Cardiac septum (tissue), 1 donor: ENCODE results near the gene SMPDL3B. TPM values are rescaled to one million over a fixed set of nuclear protein-coding genes. Genes with fewer than 3 reads are reported as not detected.
"Not testable (repeated sequence)": the region's sequence is repeated elsewhere in the genome, so short reads cannot be mapped to it uniquely, and the experiment has no call there.

ENCODE experiments used
- DNase-seq: peaks from one replicate; pipeline ENCODE4 v3.0.0-alpha.2; 2020; ENCODE audit warnings: low spot score
- intact Hi-C: fragments of 100-400 bp; cut with DNase I; formaldehyde crosslinking; loops from one replicate; pipeline ENCODE4 v1.14.0; 2022
- total RNA-seq: library from RNA; stranded (reverse); fragmentation: NEBNext Ultra II Directional; extraction: Animal tissue kit (Norgen Biotek cat#: 25700); gene quantifications from one replicate; pipeline ENCODE4 v1.2.1, GENCODE V29; 2021
- donor health status: DM: no; HTN: no; CAD: no.

Gene SMPDL3B
- total RNA-seq, 1 donor from 2014 or later: not detected

DNA sequence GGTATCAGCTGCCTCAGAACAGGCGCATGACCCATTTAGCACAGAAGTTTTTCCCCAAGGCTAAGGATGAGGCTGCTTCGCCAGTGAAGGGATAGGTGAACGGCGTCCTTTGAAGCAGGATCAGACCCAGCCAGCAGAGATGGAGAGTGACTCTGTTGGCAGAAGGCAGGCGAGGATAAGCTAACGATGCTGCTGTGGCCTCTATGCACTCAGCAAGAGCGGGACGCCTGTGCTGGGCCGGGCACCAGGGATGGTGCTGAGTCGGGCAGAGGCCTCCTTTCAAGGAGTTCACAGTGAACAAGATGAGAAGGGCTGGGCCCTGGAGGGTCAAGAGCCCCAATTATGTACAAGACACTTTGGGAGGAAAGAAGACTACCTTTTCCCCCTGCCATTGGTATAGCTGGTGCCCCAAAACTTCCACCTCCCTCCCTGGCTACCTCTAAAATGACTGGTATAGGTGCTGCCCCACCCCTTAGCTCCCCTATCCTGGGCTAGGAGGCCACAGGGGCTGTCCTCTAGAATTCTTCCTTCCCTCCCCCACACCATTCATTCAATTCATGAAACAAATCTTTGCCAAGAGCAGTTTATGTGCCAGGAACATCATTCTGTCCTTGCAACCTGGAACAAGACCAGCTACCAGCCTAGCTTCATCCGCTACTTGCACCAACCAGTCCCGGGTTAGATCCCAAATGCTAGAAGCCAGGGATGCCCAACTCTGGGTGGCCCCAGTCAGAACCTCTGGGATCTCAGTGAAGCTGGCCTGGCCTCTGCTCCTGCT lies 32.5 kb downstream of the SMPDL3B start:
- DNase-seq: no peak
- intact Hi-C loops: no loop called here

DNA sequence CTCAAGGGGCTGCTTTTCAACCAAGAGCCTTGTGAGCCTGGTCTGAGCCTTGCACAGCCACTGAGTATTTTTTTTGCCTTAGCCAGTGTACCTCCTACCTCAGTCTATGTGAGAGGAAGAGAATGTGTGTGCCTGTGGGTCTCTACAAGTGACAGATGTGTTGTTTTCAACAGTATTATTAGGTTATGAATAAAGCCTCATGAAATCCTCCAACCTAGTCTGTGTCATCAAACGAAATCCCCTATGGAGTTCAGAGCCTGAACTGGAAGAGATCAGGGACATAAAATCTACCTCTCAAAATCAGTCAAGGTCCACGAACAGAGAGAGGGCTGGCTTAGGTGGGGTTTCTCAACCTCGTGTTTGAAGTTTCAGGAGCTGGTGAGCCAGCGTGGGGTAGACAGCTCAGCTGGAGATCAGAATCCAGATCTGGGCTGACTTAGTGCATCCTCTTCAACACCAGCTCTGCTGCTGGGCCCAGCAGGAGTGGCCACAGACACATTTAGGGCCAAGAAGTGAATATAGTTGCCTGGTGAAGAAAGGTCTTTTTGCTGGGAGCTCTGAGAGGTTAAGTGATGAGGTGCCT lies 33.2 kb downstream of the SMPDL3B start:
- DNase-seq: no peak
- intact Hi-C loops: no loop called here

DNA sequence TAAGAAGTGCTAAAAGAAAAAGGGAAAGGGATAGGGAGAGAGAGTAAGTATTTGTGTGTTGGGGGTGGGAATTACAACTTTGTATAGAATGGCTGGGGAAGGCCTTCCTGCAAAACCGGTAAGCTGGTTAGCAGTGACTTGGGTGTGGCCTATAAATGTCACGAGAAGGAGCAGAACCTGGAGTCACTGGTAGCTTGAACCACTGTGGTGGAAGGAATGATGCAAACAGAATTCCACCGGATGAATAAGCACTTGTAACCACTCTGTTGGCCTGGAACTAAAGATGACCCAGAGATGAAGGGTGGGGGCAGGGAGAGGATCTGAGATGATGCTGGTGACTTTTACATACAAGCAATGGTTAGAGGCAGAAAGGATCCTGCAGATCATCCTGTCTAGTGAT lies 33.9 kb downstream of the SMPDL3B start:
- DNase-seq: no peak
- intact Hi-C loops: no loop called here

DNA sequence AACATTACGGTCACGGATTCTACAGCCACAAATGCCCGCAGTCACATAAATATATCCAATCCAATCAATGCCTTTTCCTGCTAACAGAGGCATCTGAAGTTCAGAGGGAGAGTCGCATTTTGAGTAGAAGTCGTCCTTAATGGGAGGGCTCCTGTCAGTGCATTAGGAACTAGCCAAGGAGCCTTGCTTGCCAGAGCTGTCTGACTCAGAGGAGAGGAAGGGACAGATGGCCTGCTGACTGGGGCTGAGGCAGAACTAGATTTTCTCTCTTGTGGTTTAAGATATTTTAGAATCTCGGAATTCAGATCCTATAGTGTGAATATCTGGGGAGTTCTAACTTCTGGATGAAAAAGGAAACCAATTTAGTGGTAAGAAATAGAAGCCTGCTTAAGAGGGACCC lies 35.6 kb downstream of the SMPDL3B start:
- intact Hi-C loops: no loop called here
- DNase-seq: no peak

DNA sequence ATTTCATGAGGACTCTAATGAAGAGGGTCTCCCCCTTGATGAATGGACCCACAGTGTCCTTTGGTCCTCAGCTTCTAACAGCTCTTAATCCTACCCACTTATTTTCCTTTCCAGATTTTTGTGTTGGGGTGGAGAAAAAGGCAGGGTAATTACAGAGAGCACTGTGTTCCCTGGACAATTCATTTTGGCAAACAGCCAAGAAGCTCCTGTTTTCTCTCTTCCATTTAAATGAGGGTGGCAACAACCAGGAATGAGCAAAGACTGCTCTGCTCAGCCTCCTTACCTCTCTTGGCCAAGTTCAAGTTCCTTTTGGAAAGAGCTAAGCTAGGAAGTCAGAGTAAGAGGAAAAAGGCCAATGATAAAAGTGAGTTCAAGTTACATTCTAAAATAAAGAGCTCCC lies 36.9 kb downstream of the SMPDL3B start:
- intact Hi-C loops: no loop called here
- DNase-seq: no peak

DNA sequence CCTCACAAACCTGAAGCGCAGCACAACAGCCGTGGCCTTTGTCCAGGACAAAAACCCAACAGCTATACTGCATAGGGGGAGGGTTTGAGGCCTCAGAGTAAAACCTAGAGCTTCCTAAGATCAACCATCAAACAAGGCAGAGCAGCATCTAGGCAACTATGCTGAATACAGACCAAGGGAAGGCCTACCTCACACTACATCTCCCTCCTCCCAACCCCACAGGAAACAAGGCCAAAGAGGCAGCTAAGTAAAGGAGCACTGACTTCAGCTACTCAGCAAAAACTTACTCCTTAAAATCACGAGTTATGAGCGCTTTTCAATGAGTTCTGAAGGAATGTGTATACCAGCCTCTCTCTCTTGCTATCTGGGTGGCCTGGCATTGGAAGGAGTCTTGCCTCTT lies 37.3 kb downstream of the SMPDL3B start:
- intact Hi-C loops: no loop called here
- DNase-seq: no peak

DNA sequence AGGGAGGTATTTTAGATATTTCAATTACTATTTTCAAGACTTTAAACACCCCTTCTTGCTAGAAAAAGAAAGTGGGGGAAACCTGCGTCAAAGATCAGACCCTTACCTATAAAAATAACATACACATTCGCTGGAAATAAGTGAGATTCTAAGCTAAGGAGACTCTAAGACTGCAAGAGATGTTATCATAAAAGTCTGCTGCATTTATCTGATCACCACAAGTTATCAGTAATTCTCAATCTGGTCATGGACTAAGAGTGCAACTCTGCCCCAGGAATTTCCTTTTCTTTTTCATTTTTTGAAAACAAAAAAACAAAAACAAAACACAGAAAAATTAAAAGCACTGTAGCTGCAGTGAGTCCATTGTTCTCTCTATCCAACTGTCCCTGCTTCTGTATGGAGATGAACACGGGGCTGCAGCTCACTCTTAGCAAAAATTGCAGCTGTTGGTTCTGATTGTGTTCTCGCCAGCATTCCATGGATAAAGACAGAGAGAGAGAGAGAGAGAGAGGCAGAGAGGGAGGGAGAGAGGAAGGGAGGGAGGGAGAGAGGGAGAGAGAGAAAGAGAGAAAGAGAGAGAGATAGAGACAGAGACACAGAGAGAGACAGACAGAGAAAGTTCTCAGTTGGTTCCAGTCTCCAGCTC lies 39.1 kb downstream of the SMPDL3B start:
- intact Hi-C loops: no loop called here
- DNase-seq: no peak

DNA sequence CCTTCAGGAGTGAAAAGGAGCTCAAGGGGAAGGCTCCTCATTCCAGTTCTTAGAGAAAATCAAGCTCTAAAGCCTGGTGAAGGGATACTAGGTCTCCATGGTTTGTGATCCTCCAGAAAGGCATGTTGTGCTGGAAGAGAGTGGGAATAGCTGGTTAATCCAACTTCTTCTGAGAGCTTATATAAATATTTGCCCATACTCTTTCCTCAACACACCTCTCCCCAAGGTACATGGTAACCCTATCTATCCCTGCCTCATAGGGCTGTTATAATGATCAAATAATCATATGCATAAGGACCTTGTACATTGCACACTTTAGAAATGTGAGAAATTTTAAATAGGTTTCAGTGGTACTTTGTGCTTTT lies 39.6 kb downstream of the SMPDL3B start:
- intact Hi-C loops: no loop called here

DNA sequence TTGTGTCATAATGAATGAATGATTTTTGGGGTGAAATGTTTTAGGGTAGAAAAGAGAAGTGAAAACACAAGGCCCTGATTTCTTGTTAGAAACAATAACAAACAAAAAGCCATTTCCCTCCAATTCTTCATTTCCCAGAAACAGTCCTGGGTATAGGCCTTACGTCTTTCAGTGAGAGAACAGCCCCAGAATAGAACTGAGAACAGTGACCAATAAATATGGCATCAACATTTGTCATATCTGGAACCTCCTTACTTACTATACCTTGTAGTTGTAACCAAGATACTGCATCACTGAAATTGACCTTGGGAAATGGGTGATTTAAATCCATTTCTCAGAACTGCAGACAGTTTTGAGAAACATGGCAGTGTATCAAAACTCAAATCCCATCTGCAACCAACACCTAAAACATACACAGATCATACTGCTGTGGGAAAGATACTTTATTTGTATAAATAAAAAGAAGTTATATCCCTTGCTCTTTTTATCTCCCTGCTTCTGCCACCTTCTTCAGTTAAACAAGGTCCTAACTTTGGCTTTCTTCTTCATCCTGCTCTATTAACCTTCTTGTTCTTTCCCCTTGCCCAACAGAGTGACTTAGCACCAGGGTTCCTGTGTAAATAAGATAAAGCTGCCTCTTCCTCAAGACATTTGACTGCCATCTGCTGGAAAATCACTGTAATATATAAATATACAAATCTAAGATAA lies 44.5 kb downstream of the SMPDL3B start:
- intact Hi-C loops: loop anchor here (5.0 kb wide), 1 partner anchor 122 kb away; no protein-coding TSS in a partner anchor
- no peak for DNase-seq

More for the DNA sequence above, 39.6 kb downstream of the SMPDL3B start:
- DNase-seq: no peak

DNA sequence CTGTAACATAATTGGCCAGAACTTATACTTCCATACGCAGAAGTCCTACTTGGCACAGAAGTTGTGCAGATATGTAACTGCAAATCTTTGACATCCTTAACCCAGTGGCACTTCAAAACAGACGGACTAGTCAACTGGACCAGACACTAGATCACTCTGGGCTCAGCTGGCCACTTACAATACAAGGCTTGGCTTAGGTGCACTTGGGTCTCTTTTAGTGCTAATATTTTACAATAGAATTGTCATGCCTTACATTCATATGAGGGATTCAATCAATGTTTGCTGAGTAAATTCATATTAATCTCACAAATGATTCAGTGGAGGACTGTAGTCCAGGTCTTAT lies 45.0 kb downstream of the SMPDL3B start:
- intact Hi-C loops: loop anchor here (5.0 kb wide), 1 partner anchor 123 kb away; no protein-coding TSS in a partner anchor
- no peak for DNase-seq

DNA sequence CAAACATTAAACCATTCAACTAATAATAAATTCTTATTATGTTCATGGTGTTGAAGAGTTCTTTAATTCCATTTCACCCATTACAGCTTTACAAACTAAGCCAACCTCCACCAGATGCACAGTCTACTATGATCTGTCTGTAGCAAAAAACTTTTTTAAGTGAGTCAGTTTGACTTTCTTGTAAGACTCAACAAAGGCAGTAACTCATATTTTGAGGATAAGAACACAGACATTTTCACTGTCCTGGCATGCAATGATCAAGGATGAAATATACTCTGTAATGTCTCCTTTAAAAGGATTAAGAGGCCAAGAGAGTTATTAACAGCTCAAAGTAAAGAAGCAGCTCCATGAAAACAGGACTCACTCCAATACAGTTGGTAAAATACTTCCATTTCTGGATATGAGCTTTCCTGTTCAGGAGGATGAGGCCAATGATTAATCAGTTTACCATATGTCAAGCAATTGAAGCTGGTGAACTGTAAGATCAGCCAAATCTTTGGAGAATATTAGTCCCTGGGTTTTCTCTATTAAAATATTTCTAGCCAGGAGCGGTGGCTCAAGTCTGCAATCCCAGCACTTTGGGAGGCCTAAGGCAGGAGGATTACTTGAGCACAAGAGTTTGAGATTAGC lies 45.5 kb downstream of the SMPDL3B start:
- intact Hi-C loops: no loop called here
- DNase-seq: no peak

DNA sequence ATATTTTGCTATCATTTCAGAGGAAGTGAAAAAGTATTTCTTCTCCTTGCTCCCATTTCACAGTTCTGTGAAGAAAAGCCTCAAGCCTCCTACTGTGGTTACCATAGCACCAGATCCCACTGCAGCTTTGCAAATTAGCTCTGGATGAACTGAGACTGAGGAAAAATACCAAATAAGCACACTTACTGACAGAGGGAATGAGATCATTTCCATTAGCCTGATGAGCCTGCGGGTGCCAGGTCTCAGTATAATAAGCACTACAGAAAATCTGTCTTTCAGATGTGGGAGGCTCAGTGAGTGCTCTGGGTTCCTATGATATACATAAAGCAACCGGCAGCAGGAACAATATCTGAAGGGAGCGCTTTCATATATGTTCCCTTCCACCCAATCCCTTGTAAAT lies 46.3 kb downstream of the SMPDL3B start:
- DNase-seq: no peak
- intact Hi-C loops: no loop called here

DNA sequence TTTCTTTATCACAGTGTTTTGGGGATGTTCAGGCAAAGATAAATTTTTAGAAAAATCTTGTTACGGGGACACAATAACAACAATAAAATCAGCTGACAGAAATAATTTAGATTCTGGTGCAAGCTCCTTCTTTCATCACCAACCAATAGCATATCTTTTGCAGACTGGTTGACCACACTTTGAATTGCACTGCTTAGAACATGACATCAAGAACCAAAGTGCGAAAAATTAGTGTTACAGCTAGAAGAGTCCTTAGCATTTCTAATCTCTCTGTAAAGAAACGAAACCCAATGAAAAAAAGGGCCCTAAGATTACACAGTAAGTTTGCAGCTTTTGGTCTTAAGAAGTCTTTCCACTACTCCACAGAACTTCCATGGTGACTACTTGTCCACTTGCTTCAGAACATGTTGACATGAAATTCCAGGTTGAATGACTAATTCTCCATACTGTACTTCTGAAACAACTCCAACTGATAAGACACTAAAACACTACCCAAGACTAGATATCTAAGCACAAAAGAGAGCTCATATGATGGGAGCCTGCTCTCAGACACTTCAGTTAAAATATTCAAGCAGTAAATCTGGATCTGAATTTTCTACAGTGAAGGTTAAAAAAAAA lies 56.2 kb downstream of the SMPDL3B start:
- no peak for DNase-seq
- intact Hi-C loops: no loop called here

DNA sequence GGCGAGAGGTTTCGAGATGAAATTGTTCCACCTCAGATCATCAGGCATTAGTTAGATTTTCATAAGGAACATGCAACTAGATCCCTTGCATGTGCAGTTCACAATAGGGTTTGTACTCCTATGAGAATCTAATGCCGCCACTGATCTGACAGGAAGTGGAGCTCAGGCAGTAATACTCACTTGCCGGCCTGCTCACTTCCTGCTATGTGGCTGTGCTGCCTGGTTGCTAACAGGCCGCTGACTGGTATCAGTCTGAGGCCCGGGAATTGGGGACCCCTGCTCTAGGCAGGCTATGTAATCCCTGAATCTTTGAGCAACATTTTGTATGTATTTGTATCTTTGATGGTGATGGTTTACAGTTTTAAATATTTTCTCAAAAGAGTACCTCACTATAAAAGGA lies 57.5 kb downstream of the SMPDL3B start:
- peak; percentile 80 for DNase-seq
- intact Hi-C loops: no loop called here

DNA sequence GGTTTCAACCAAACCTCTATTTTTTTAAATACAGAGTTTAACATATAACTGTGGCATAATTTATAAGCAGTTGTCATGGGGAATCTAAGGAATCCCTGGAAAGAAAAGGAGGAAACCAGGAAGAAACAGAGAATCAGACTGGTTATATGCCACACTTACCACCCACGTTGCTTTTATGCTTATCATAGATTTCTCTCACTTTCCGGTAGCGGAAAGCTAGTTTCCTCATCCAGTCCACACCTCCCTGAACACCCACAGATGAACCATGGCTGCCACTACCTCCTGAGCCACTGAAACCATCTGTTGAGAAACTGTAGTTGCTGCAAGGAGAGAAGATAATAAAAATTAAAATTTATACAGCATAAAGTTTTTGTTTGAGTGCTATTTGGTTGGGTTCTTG lies 58.4 kb downstream of the SMPDL3B start:
- intact Hi-C loops: no loop called here
- no peak for DNase-seq

DNA sequence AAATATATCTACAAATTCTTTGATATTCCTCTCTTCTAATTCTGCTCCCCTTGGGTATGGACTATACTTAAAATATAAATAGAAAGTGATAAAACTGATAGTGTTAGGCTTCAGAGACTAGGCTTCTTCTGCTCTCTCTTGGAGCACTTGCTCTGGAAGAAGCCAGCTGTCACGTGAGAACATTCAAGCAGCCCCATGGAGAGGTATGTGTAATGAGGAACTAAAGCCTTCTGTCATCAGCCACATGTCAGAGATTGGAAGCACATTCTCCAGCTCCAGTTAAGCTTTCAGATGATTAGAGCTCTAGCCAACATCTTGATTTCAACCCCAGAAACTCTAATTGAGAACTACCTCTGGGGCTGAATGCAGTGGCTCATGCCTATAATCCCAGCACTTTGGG lies 59.3 kb downstream of the SMPDL3B start:
- intact Hi-C loops: no loop called here
- no peak for DNase-seq

DNA sequence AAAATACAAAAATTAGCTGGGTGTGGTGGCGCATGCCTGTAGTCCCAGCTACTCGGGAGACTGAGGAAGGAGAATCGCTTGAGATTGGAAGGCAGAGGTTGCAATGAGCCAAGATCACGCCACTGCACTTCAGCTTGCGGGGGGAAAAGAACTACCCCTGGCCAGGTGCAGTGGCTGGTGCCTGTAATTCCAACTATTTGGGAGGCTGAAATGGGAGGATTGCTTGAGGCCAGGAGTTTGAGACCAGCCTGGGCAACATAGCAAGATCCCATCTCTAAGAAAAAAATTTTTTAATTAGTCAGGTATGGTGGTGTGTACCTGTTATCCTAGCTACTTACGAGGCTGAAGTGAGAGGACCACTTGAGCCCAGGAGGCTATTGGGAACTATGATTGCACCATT lies 59.7 kb downstream of the SMPDL3B start:
- DNase-seq, intact Hi-C loops: not testable (repeated sequence)

DNA sequence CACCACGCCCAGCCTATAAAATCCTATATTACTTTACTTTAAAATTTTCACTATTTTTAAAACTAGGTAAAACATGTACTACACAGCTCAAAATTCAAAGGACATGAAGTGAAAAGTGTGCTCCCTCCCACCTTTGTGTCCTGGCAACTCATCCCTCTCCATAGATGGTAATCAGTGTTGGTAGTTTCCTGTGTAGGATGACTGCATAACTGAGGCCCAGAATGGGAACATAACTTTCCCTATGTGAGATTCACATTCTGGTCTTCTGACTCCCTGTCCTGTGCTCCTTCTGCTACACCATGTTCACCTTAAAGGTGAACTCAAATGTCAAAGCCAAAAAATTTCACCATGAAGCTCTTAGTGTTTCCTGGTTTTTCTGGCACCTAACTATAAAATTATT lies 64.3 kb downstream of the SMPDL3B start:
- no peak for DNase-seq
- intact Hi-C loops: no loop called here

DNA sequence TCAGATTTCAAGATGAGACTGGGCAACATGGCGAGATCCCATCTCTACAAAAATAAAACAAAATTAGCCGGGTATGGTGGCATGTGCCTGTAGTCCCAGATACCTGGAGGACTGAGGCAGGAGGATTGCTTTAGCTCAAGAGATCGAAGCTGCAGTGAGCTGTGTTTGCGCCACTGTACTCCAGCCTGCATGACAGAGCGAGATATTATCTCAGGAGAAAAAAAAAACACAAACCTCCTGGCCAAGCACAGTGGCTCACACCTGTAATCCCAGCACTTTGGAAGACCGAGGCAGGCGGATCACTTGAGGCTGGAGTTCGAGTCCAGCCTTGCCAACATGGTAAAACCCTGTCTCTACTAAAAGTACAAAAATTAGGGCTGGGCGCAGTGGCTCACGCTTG lies 67.8 kb downstream of the SMPDL3B start:
- no peak for DNase-seq
- intact Hi-C loops: loop anchor here (5.0 kb wide), 1 partner anchor 50 kb away; no protein-coding TSS in a partner anchor
